H1 (cell line): ENCODE results near the gene RTP2. TPM values are rescaled to one million over a fixed set of nuclear protein-coding genes. Genes with fewer than 3 reads are reported as not detected.

ENCODE experiments used
- CTCF ChIA-PET: fragments of 300-600 bp; sonication (Branson Sonifier 250); formaldehyde crosslinking; loops from one replicate; lab custom pipeline; 2021; ENCODE audit not compliant: partially characterized antibody; lab: Charles Lee
- POLR2A ChIA-PET: fragments of 300-600 bp; sonication (Branson Sonifier 250); formaldehyde crosslinking; loops from one replicate; lab custom pipeline; 2021; ENCODE audit warnings: inconsistent platforms; ENCODE audit not compliant: partially characterized antibody; lab: Charles Lee
- DNase-seq, 2 experiments: peaks; one replicate each; pipeline versions ENCODE4 v3.0.0 to v3.0.0-alpha.2; 2010 to 2022; ENCODE audit warnings: low spot score in 2 of 2, low read depth in 1 of 2, mixed read lengths in 1 of 2
- FAIRE-seq: peaks from 2 replicates; lab custom pipeline; 2011; peaks lifted over from hg19 to GRCh38; lab: Jason Lieb, UNC
- H2AFZ ChIP-seq: 2 replicates; pipeline ENCODE4 v1.8.1; 2012; ENCODE audit warnings: low read length, inconsistent platforms
- H2AK5ac ChIP-seq: 2 replicates; pipeline ENCODE4 v1.6.1; 2013; ENCODE audit warnings: low read depth, low read length
- H2BK120ac ChIP-seq: replicated peaks from 2 replicates; pipeline ENCODE3; 2013; ENCODE audit warnings: low read depth, low read length, inconsistent platforms
- H2BK12ac ChIP-seq: 2 replicates; pipeline ENCODE4 v1.6.1; 2013; ENCODE audit warnings: low read depth, low read length
- H2BK15ac ChIP-seq: 2 replicates; pipeline ENCODE4 v1.6.1; 2013; ENCODE audit warnings: low read length
- H2BK20ac ChIP-seq: 2 replicates; pipeline ENCODE4 v1.6.1; 2013; ENCODE audit warnings: low read length
- H2BK5ac ChIP-seq: 2 replicates; pipeline ENCODE4 v1.6.1; 2013; ENCODE audit warnings: low read depth, low read length
- H3K14ac ChIP-seq: 2 replicates; pipeline ENCODE4 v1.6.1; 2013; ENCODE audit warnings: inconsistent platforms; ENCODE audit not compliant: insufficient read length
- H3K18ac ChIP-seq: 2 replicates; pipeline ENCODE4 v1.6.1; 2013; ENCODE audit warnings: low read length; ENCODE audit errors: extremely low read depth
- H3K23ac ChIP-seq: 2 replicates; pipeline ENCODE4 v1.6.1; 2013; ENCODE audit warnings: inconsistent platforms; ENCODE audit not compliant: insufficient read length
- H3K23me2 ChIP-seq: 2 replicates; pipeline ENCODE4 v1.6.1; 2013; ENCODE audit warnings: low read depth, low read length
- H3K27ac ChIP-seq: 2 replicates; pipeline ENCODE4 v1.6.1; 2011; ENCODE audit warnings: low read depth, low read length, inconsistent platforms
- H3K27me3 ChIP-seq, 4 experiments: replicated peaks in 1 of 4; 1 replicate in 1 of 4; 2 replicates in 3 of 4; pipeline versions ENCODE4 v1.6.1 to v1.8.1; 2011 to 2013; ENCODE audit warnings: low read length in 3 of 4, mild to moderate bottlenecking in 3 of 4, inconsistent platforms in 2 of 4, mixed read lengths in 2 of 4, moderate library complexity in 1 of 4; ENCODE audit not compliant: control insufficient read depth in 3 of 4, insufficient read depth in 3 of 4; ENCODE audit errors: extremely low read depth in 1 of 4
- H3K36me3 ChIP-seq, 4 experiments: 2 replicates each; pipeline versions ENCODE4 v1.6.1 to v1.8.1; 2011 to 2013; ENCODE audit warnings: mild to moderate bottlenecking in 4 of 4, low read length in 3 of 4, moderate library complexity in 2 of 4, control low read depth in 1 of 4, inconsistent platforms in 1 of 4; ENCODE audit not compliant: insufficient read depth in 4 of 4, control insufficient read depth in 2 of 4
- H3K4ac ChIP-seq: replicated peaks from 2 replicates; pipeline ENCODE3; 2013; ENCODE audit warnings: low read length, low read depth, mixed read lengths, inconsistent platforms; ENCODE audit not compliant: insufficient read length
- H3K4me1 ChIP-seq, 4 experiments: replicated peaks in 1 of 4; 1 replicate in 1 of 4; 2 replicates in 3 of 4; pipeline versions ENCODE4 v1.6.1 to v1.8.1; 2011 to 2013; ENCODE audit warnings: low read length in 3 of 4, inconsistent platforms in 2 of 4, mixed read lengths in 1 of 4; ENCODE audit not compliant: insufficient read depth in 4 of 4, control insufficient read depth in 3 of 4
- H3K4me2 ChIP-seq, 2 experiments: 2 replicates each; pipeline versions ENCODE4 v1.6.1 to v1.8.1; 2011 to 2013; ENCODE audit warnings: low read depth in 2 of 2, low read length in 2 of 2, control low read depth in 1 of 2, inconsistent platforms in 1 of 2, mild to moderate bottlenecking in 1 of 2; ENCODE audit not compliant: insufficient read depth in 1 of 2
- H3K4me3 ChIP-seq, 4 experiments: fragments of 200-600, 300-600 bp in 1 of 4; sonication (generic), shearing (Covaris generic), sonication (Bioruptor Twin) in 1 of 4; 2 replicates each; pipeline versions ENCODE4 v1.5.1 to v1.8.1; 2011 to 2016; ENCODE audit warnings: low read length in 4 of 4, low read depth in 3 of 4, control low read depth in 2 of 4, inconsistent platforms in 2 of 4, mild to moderate bottlenecking in 2 of 4, mixed read lengths in 1 of 4, moderate library complexity in 1 of 4; ENCODE audit not compliant: insufficient read depth in 2 of 4; ENCODE audit errors: extremely low read depth in 1 of 4
- H3K56ac ChIP-seq: replicated peaks from 2 replicates; pipeline ENCODE3; 2013; ENCODE audit warnings: low read depth, mild to moderate bottlenecking, mixed read lengths, low read length, inconsistent platforms; ENCODE audit not compliant: insufficient read length
- H3K79me1 ChIP-seq: 2 replicates; pipeline ENCODE4 v1.6.1; 2013; ENCODE audit warnings: low read depth, low read length, control low read depth
- H3K79me2 ChIP-seq, 2 experiments: 2 replicates each; pipeline versions ENCODE4 v1.6.1 to v1.8.1; 2012 to 2013; ENCODE audit warnings: low read length in 2 of 2, mild to moderate bottlenecking in 2 of 2, inconsistent platforms in 1 of 2; ENCODE audit not compliant: insufficient read depth in 2 of 2, control insufficient read depth in 1 of 2
- H3K9ac ChIP-seq, 4 experiments: replicated peaks in 1 of 4; 1 replicate in 1 of 4; 2 replicates in 3 of 4; pipeline versions ENCODE4 v1.6.1 to v1.8.1; 2011 to 2013; ENCODE audit warnings: low read depth in 3 of 4, low read length in 3 of 4, control low read depth in 2 of 4, mild to moderate bottlenecking in 2 of 4, moderate library complexity in 2 of 4, inconsistent platforms in 1 of 4; ENCODE audit errors: extremely low read depth in 1 of 4
- H3K9me3 ChIP-seq, 2 experiments: 2 replicates each; pipeline versions ENCODE4 v1.6.1 to v1.8.1; 2012 to 2013; ENCODE audit warnings: mild to moderate bottlenecking in 2 of 2, moderate library complexity in 2 of 2, control low read depth in 1 of 2, inconsistent platforms in 1 of 2, low read depth in 1 of 2, low read length in 1 of 2, mixed read lengths in 1 of 2; ENCODE audit not compliant: insufficient read depth in 2 of 2
- H4K20me1 ChIP-seq, 2 experiments: replicated peaks in 1 of 2; 2 replicates each; pipeline versions ENCODE3 to v1.8.1; 2011 to 2013; ENCODE audit warnings: inconsistent platforms in 2 of 2, low read length in 2 of 2, mild to moderate bottlenecking in 1 of 2; ENCODE audit not compliant: insufficient read depth in 2 of 2, control insufficient read depth in 1 of 2
- H4K5ac ChIP-seq: 2 replicates; pipeline ENCODE4 v1.6.1; 2013; ENCODE audit warnings: low read length, low read depth, mixed read lengths, inconsistent platforms; ENCODE audit not compliant: insufficient read length
- H4K8ac ChIP-seq: 2 replicates; pipeline ENCODE4 v1.8.0; 2013; ENCODE audit warnings: mild to moderate bottlenecking, moderate library complexity, low read length, inconsistent platforms; ENCODE audit not compliant: insufficient read depth; ENCODE audit errors: extremely low read depth
- H4K91ac ChIP-seq: replicated peaks from 2 replicates; pipeline ENCODE3; 2013; ENCODE audit warnings: low read length, mixed read lengths, inconsistent platforms; ENCODE audit not compliant: insufficient read length
- HDAC6 ChIP-seq: IDR thresholded peaks from one replicate; pipeline ENCODE4 v1.7.1; 2012; ENCODE audit warnings: low read depth, mild to moderate bottlenecking, inconsistent platforms, low read length, moderate library complexity
- JUND ChIP-seq: IDR thresholded peaks from 2 replicates; pipeline ENCODE4 v1.6.1; 2011; ENCODE audit warnings: mild to moderate bottlenecking, improper control_type of control experiment, low read length
- NANOG ChIP-seq: IDR thresholded peaks from 2 replicates; pipeline ENCODE4 v1.6.1; 2011; ENCODE audit warnings: low read length, low read depth, mild to moderate bottlenecking, inconsistent platforms; ENCODE audit not compliant: insufficient read depth, poor library complexity, severe bottlenecking
- RAD21 ChIP-seq, 2 experiments: IDR thresholded peaks in 1 of 2; conservative IDR thresholded peaks in 1 of 2; 2 replicates each; pipeline ENCODE4 v1.6.1; 2011; ENCODE audit warnings: low read depth in 2 of 2, low read length in 2 of 2, improper control_type of control experiment in 1 of 2, inconsistent platforms in 1 of 2, mild to moderate bottlenecking in 1 of 2, moderate library complexity in 1 of 2
- RFX5 ChIP-seq: IDR thresholded peaks from 2 replicates; pipeline ENCODE4 v1.6.1; 2011; ENCODE audit warnings: low read depth, low read length, improper control_type of control experiment, borderline replicate concordance
- SIRT6 ChIP-seq: IDR thresholded peaks from one replicate; pipeline ENCODE4 v1.7.1; 2012; ENCODE audit warnings: low read length, inconsistent platforms
- WGBS, 2 experiments: shearing (Covaris generic) in 1 of 2; methylation state at CpG; one replicate each; pipeline versions ENCODE4 v1.1.6 to v1.1.7; 2013 to 2015; ENCODE audit warnings: low lambda C conversion rate in 2 of 2, mixed read lengths in 2 of 2, inconsistent platforms in 1 of 2, low coverage in 1 of 2, missing lambda C conversion rate in 1 of 2; ENCODE audit not compliant: insufficient replicate concordance in 2 of 2, insufficient coverage in 1 of 2, insufficient read length in 1 of 2; ENCODE audit errors: extremely low coverage in 1 of 2, missing lambda C conversion rate in 1 of 2; 5-methylcytosine and 5-hydroxymethylcytosine counted together
- polyA plus RNA-seq, 7 experiments: library from polyadenylated mRNA; depleted of rRNA in 3 of 7; stranded (reverse) in 5 of 7; unstranded in 2 of 7; fragments of >200 nt in 5 of 7; fragments of 200-250 nt in 2 of 7; gene quantifications; 1 replicate in 5 of 7; 2 replicates in 1 of 7; 4 replicates in 1 of 7; pipeline versions ENCODE4 v1.2.1 to v1.2.3, GENCODE V29; 2011 to 2013; ENCODE audit warnings: missing spikeins in 2 of 7, mixed read lengths in 2 of 7
- total RNA-seq: library from RNA; stranded (reverse); fragmentation: NEBNext Ultra II Directional; extraction: Animal tissue kit (Norgen Biotek cat#: 25700); gene quantifications from 2 replicates; pipeline ENCODE4 v1.2.1, GENCODE V29; 2021

The RTP2 gene
- total and polyA plus RNA-seq, 2 of the 8 experiments (the other 6 are each of a cell fraction or from before 2014, with no cell fraction given) = not detected

- TF ChIP-seq SIRT6 = no peak
- TF ChIP-seq RAD21 (IDR thresholded peaks at IDR 0.05 in 1 of 2, conservative IDR thresholded peaks at IDR 0.05 in 1 of 2; ENCODE audit: low read depth in 2 of 2, low read length in 2 of 2) = no peak
- TF ChIP-seq JUND = peak; percentile 80
- TF ChIP-seq HDAC6 = no peak
- TF ChIP-seq RFX5 = no peak
- TF ChIP-seq NANOG = no peak
- TF ChIP-seq, all 59 proteins: peak for 1
- Histone ChIP-seq H4K8ac (no peak overlapping the region; the same call in 1 of the 2 replicates), H3K79me1 (no peaks in the 10 kb centered on the region), H2AFZ (no peak overlapping the region), H3K9me3 (no peaks in the 10 kb centered on the region), H3K56ac (no peak overlapping the region), H4K20me1 (no peaks in the 10 kb centered on the region), H3K23ac (no peak overlapping the region), H3K79me2 (no peaks in the 10 kb centered on the region), H3K14ac (no peak overlapping the region), H3K4ac (no peak overlapping the region), H3K36me3 (peaks cover 0 to 10% (median 6%) of the 10 kb centered on the region in 4 experiments; a peak in 5 of 8 replicates), H2BK15ac (no peak overlapping the region), H2BK12ac (0 out of 2 replicates have a peak overlapping the region, but pooled peaks have one; percentile 5), H2AK5ac (no peak overlapping the region), H2BK5ac (no peak overlapping the region), H4K5ac (no peak overlapping the region), H3K9ac (no peak overlapping the region), H3K27me3 (peaks cover 0 to 10% (median 6%) of the 10 kb centered on the region in 4 experiments; a peak in 3 of 7 replicates), H3K4me2 (peak overlapping the region in 1 of 2 experiments; percentile 90; a peak in 1 of 4 replicates), H3K18ac (no peak overlapping the region), H2BK20ac (no peak overlapping the region), H3K4me3 (peak overlapping the region in 1 of 4 experiments; percentile 88; a peak in 3 of 8 replicates), H3K27ac (no peak overlapping the region), H2BK120ac (no peak overlapping the region), H3K4me1 (peaks cover 0 to 19% (median 6%) of the 10 kb centered on the region in 4 experiments; a peak in 5 of 7 replicates), H4K91ac (no peak overlapping the region), H3K23me2 (peaks cover 24% of the 10 kb centered on the region)
- ChIA-PET POLR2A (interaction anchor here (0.7 to 1.1 kb wide), 2 partner anchors 26 to 1223 kb away, joined by 3 read pairs; no protein-coding TSS in a partner anchor), CTCF (interaction anchor here (0.7 to 6.4 kb wide), 6 partner anchors 10 to 1218 kb away, joined by 3 to 107 read pairs (median 8); no protein-coding TSS in a partner anchor)
- DNase-seq (no peak), FAIRE-seq (no peak)
- WGBS, 2 experiments = 77% methylated on average over 8 of the region's 8 CpGs; no CpG with 5 or more reads in 1 of the 2 experiments
These were observed 34.1 kb upstream of the RTP2 start for GRCh38 chr3:187736418-187736871.
